Stimulated activated CD4-positive, alpha-beta T cell treated with anti-CD3 and anti-CD28 coated beads, TNF-alpha, amount 100 ng/mL, for 1 hour (primary cell): ENCODE data around the gene NTF3.

Source experiments
- DNase-seq, 3 donors: peaks; one replicate each; pipeline ENCODE4 v3.0.0-alpha.2; 2020; ENCODE audit warnings: low read depth in 3 of 3, low spot score in 1 of 3

Gene NTF3

DNA sequence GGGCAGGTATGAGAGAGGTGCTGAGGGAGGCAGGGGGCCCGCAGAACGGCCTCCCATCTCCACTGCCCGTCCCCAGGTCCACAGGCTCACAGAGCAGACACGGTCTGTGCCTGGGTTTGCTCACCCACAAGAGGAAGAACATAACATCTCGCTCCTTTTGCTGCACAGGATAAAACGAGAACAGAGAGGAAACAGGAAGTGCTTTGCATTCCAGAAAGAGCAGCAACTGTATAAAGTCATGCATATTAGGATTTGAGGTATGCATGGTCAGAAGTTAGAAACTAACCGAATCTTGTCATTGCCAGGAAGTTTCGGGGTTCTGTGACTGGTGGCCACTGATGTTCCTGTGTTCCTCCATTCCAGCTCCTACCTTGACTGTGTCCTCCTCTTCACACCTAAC lies 25.0 kb downstream of the NTF3 start:
- no peak for DNase-seq

DNA sequence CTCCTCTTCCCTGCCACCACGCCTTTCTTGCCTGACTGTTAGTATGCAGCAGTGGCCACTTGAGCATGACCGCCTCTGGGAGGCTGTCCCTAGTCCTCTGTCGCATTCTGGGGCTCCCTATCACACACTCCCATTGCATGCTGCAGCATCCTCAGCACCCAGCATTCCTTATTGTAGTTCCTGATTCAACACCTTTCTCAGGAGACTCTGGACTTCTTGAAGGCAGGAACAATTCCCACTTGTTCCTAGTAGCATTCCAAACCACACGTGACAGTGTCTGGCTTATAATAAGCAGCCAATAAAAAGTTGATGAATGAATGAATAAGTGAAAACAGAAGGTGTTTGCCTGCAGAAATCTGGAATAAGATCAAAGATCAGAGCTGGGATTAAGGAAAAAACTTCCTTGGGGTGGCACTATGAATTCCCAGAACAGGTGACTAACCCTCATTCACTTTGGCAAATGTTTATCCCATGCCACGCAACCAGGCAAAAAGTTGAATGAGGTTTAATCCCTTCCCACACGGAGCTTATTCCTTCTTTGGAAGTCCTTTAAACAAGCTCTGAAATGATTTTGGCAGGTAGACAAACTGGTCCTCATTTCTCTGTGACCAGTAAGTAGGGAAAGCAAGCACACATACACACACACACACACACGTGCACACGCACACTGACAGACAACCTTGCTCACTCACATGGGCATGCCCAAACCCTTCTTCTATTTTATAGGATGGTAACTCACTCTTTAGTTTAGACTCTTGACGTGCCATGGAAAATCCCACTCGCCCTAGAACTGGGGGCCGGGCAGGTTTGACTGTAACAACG lies 26.5 kb downstream of the NTF3 start:
- DNase-seq: no peak

DNA sequence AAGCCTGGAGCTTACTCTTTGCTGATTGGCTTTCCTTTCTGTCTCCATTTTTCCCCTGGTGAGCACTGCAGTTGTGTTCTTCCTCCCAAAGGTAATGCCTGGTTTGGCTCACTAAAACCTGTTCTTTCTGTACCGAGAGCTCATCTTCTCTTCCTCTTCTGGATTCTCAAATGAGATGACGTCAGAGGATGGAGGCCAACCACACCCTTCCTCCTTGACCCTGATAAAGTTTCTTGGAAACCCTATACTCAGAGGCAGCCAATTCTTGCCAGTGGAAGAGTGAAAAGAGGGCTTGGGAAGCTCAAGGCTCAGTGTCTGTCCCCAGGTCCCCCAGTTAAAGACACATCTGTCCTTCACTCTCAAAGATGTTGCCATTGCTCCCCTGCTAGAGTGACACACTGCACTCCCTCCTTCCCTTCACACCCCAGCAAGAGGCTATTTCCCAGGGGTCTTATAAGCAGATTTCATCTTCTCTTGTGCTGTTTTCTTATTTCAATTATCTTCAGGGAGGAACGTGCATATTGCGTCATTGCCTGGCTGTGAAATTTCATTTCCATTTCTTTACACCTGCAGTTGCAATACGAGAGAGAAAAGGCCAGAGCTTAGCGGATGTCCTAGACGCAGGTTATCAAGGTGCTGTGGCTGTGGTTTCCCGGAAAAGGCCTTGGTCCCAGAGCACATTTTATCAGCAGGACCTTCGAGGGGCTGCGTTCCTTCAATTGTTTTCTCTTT lies 27.3 kb downstream of the NTF3 start:
- DNase-seq: no peak

GRCh38 chr12:5460817-5461216 lies 28.9 kb downstream of the NTF3 start:
- DNase-seq: no peak

DNA sequence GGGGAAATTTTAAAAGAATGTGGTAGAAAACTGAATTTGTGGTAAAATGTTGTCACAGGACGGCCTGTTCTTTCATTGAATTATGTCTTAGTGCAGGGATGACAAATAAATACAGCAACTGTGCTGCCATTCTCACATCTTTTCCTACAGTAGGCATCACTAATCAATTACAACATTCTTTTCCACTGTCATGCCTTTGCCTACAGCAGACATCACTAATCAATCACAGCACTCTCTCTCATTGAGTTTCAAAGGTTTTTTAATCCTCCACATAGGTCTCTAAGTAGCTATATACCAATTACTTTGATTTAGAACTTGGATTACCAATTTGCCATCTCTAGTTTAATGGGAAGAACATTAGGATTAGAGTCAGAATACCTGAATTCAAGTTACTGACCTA lies 30.1 kb downstream of the NTF3 start:
- no peak for DNase-seq

GRCh38 chr12:5464096-5464495 lies 32.2 kb downstream of the NTF3 start:
- DNase-seq: no peak

- no peak for DNase-seq
Observed at GRCh38 chr12:5465384-5465783, 33.5 kb downstream of the NTF3 start.

DNA sequence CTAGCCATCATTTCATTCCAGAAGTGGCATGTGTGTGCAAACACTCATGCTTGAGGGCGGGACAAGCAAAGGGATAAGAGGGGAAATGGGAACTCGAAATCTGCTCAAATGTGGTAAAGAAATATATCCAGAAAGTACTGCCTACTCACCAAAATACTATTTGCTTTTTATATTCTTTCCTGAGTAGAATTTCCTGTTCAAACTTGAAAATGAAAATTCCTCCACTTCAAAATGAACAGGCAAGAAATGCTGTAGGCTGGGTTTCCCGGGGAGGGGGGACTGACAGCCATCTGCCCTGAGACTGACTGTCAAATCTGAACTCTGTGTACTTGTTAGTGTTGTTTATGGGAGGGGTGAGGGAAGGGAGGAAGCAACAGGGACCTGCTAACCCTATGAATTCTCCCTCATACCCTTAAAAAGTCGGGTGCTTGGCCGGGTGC lies 34.6 kb downstream of the NTF3 start:
- DNase-seq: no peak

GRCh38 chr12:5467931-5468330 lies 36.0 kb downstream of the NTF3 start:
- no peak for DNase-seq

DNA sequence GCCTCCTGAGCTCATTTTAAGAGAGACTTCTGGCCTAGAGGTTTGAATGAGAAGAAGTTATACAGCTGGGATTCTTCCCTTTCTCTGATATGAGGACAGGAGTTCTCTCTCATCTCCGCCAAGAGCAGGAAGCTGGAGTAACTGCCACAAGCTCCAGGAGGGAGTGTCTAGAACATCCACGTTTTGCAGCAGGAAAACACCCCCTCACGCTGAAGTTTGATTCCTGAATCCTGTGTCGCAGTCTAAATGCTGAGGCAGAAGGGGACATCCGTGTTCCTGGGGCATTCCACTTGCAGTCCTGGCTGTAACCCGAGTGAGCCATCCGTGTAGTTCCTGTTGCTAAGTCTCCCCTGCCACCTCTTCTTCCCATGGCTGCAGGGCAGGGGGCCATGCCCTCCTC lies 38.3 kb downstream of the NTF3 start:
- no peak for DNase-seq

DNA sequence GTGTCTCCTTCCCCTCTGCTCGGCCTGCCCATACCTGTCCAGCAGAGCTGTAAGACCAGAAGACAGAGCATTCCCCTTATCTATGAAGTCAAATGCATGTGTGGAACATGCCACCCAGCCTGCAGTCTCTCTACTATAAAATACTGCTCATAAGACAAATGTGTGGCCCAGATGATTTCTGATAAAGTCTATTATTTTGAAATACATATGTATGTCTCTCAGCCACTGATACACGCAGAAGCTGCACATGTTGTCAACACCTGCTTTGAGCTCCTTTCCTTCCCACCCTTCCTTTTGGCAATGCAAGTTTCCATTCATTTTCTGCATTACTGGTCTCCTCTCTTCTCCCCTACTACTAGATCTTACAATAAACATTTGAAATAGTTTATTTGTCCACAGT lies 38.8 kb downstream of the NTF3 start:
- DNase-seq: no peak

GRCh38 chr12:5473076-5473782 lies 41.3 kb downstream of the NTF3 start:
- DNase-seq: no peak

- DNase-seq: no peak
Observed at GRCh38 chr12:5473783-5474116, 41.8 kb downstream of the NTF3 start.

DNA sequence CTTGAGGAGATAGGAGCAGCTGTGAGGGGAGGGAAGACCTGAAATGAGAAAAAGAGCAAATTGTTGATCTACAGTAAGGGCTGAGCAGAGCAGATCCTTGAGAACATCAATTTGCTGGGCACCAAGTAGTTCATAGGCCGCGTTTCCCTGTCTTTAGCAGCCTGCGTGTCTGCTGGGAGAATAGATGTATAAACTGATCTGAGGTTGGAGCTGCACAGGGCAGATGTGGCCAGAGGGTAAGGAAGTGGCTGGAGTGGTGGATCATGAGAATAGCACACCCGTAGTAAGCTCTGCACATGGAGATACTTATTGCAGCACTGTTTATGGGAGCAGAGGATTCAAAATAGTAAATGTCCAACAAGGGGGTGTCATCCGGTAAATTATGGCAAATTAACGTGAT lies 44.4 kb downstream of the NTF3 start:
- DNase-seq: no peak

GRCh38 chr12:5478081-5478706 lies 46.3 kb downstream of the NTF3 start:
- no peak for DNase-seq

DNA sequence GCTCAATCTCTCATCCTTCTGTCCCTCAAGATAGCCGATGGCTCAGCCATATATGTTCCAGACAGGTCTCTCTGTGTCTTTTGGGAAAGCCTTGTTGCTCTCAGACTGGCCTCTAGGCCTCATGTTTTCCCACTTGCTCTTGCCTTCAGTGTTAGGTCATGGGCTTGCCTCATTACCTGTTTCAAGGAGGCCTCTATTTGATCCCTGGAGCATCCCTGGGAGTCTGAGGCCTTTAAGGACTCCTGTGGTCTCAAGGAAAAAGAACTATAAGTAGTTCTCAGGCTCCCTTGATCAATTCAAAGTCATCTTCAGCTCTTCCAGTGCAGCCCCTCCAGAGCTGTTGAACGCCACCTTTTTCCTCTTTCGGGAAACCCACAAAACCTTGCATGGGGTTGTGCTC lies 47.9 kb downstream of the NTF3 start:
- no peak for DNase-seq

- DNase-seq: no peak
Observed at GRCh38 chr12:5480218-5480937, 48.5 kb downstream of the NTF3 start.

- no peak for DNase-seq
Observed at GRCh38 chr12:5480938-5481303, 49.0 kb downstream of the NTF3 start.

- DNase-seq: no peak
Observed at GRCh38 chr12:5481645-5482044, 49.7 kb downstream of the NTF3 start.

DNA sequence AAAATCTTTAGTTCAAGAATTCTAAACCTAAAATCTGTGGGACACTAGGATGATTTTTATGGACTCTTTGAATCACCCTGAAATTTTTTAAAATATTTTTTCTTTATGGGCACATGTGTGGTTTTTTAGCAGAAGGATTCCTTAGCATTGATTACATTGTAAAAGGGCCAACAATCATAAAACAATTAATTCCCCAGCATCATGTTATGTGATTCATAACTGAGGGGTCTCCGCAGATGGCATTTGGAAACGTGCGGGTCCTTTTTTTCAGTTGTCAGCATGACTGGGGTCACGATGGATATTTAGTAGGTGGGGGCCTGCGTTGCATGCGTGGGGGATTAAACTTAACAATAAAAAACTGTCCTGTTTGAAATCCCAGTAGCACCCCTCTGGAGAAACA lies 52.5 kb downstream of the NTF3 start:
- no peak for DNase-seq

- DNase-seq: no peak
Observed at GRCh38 chr12:5485454-5485853, 53.5 kb downstream of the NTF3 start.
